HG02981 (cell line): ENCODE measurements around the gene RALGPS1.

Source experiments
- ATAC-seq: cut with Tn5 transposase; IDR thresholded peaks from one replicate; pipeline ENCODE4 v1.9.1; 2021; ENCODE audit warnings: mild to moderate bottlenecking, moderate library complexity; ENCODE audit not compliant: unreplicated experiment

RALGPS1 gene

DNA sequence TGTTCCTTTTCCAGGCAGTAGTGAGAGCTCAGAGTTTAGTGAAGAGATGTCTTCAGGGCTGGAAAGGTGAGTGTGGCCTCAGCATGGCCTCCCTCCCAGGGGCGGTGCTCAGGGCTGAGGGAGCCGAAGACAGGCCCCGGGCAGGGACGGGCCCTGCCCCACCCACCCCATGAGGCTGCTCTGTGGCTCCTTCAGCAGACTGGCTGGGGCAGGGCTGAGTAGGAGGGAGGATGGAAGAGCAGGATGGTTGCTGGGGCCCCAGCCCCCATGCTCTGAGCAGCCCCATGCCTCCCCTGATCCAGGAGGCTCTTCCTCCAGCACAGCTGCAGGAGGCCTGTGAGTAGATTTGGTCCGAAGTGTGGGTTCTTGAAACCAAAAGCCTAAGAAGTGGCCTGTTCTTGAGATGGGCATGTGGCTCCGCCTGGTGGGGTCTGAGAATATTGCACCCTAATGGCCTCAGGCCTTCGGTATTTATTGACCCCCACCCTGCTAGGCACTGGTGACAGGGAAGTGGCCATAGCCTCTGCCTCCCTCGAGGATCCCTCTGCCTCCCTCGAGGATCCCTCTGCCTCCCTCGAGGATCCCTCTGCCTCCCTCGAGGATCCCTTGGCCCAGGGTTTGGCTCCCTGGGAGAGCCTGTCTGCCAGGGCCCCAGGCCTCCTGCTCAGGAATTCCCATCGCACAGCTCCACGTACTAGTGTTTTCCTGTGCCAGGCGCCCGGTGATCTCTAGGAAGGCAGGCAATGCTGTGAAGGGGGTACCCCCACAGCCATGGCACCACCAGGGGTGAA lies 284.6 kb downstream of the RALGPS1 start:
- ATAC-seq: no peak

DNA sequence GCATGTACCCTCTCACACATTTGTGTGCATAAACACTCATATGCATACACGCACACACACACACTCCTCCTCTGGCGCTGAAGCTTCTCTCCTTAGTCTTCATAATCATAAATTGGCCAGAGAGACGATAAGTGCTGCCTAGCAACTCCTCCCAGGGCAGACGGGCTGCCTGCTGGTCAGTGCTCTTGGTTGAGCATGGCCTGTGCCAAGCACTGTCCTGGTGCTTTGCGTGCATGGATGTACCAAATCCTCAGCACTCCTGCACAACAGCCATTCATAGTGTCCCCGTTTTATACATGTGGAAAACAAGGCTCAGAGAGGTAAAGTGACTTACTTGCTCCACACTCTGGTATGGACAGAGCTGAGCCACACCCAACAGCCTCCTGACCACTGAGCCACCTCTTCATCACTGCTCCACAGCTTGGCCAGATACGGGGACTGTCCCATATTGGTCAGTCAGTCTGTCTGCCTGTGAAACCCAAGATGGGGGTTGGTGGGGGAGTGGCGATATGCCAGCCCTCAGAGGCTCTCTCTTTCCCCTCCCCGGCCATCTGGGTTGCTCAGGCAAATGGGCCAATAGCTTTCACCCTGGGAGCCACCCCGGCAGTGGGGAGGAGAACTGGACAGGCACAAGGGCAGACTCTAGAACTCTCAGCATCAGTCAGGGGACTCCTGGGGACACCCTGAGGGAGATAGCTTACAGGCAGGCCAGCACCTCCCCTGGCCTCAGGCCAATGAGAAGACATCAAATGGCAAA lies 285.7 kb downstream of the RALGPS1 start:
- no peak for ATAC-seq

- no peak for ATAC-seq
Observed at GRCh38 chr9:127201071-127201541, 286.5 kb downstream of the RALGPS1 start.

- ATAC-seq: no peak
Observed at GRCh38 chr9:127201731-127202130, 287.1 kb downstream of the RALGPS1 start.

- no peak for ATAC-seq
Observed at GRCh38 chr9:127202461-127203169, 288.0 kb downstream of the RALGPS1 start.

- ATAC-seq: no peak
Observed at GRCh38 chr9:127203681-127204327, 289.2 kb downstream of the RALGPS1 start.

- ATAC-seq: no peak
Observed at GRCh38 chr9:127204771-127205470, 290.3 kb downstream of the RALGPS1 start.

DNA sequence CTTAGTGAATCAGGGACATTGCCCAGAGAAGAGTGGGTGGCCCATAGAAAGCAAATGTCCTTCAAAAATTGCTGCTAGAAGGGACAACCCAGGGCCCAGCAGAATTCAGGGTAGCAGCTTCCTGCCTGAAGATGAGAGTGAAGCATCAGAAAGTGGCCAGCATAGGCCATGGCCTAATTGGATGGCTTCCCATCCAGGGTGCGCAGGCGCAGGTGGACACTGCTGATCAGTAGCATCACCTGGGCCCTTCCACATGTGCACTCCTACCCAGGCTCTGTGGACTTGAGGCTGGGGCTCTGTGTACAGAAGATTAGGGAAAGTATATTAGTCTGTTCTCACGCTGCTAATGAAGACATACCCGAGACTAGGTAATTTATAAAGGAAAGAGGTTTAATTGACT lies 291.4 kb downstream of the RALGPS1 start:
- ATAC-seq: no peak

DNA sequence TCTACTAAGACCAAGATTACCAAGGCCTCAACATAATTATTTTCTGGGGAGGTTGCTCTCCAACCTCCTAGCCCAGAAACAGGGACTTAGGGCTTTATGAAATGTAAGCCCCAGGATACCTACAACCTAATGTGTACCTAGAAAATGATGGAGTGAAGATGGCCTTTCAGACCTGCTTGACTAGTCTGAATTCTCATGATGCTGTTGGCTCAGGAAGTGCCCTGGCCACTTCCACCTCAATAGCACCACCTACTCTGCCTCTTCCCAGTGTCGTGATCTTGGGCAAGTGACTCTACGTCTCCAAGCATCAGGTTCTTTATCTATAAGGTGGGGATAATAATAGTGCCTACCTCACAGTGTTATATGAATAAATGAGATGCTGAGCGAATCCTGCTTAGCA lies 292.1 kb downstream of the RALGPS1 start:
- ATAC-seq: no peak

DNA sequence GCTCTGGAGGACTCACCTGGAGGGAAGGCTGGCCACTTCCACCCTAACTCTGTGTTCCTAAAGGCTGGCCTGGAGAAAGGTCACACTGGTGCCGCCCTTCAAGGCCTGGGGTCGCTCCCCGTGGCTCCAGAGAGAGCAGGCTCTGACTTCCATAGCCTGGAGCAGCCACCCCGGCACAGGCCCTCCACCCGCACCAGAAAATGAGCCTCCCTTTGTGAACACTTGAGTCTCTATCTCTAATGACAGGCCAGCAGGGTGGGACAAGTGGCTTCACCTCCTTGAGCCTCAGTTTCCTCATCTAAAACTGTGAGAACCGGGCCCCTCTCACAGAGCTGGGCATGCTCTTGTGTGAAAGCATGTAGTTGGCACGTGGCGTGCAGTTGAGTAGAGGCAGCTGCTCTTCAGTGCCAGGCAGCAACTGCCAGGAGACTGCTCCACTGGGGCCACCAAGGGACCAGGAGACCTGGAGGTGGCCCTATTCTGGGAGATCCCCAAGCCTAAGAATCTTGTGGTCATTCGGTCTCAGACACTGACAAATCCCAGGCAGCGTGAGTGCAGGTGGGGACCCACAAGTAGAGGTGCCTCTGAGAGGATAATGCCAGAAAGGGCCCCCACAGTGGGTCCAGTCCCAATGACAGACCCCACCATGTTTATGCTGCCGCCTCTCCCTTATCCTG lies 293.3 kb downstream of the RALGPS1 start:
- no peak for ATAC-seq

DNA sequence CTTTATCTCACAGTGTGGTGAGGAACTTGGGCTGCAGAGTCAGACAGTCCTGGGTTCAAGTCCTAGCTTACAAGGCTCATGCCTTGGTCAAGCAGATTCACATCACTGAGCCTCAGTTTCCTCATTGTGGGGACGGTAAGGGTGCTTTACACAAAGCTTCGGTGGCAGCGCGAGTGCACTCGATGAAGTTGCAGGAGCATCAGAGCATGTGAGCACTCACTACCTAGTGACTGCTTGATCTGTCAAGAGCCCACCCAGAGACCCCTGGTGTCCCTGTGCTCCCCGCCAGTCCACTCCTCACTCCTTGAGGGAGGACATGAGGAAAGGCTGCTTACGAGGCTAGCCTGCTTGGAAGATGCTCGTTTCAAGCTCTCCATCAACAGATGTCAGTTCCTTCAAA lies 293.8 kb downstream of the RALGPS1 start:
- no peak for ATAC-seq

GRCh38 chr9:127209220-127209619 lies 294.6 kb downstream of the RALGPS1 start:
- no peak for ATAC-seq

DNA sequence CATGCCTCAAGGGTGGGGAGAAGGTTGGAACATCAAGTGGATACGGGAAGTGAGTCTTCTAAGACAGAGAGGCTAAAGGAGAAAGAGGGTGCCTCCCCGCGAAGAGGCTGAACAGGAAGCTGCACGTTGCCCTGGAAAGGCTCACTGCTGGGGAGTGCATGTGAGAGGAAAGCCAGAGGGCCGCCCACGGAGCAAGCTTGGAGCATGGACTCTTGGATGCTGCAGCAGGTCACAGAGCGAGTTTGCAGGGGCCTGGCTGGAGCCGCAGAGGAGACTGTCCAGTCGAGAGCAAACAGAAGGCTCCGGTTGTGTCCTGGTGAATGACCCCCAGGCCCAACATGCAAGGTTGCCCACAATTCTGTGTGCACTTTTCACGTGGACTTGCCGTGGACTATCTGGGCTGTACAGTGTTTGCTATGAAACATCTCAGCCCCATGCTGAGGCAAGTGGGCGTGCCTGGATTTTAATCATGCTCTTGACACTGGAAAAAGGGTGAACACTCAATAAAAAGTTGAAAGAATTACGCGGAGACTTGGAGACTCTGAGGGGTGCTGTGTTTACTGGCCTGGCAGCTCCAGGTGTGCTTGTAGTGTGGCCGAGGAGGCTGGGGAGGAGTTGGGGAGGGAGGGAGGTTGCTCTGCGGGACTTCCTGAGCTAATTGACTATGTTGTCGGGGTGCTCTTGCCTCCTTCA lies 295.5 kb downstream of the RALGPS1 start:
- ATAC-seq: no peak

GRCh38 chr9:127210851-127211730 lies 296.5 kb downstream of the RALGPS1 start:
- ATAC-seq: no peak

DNA sequence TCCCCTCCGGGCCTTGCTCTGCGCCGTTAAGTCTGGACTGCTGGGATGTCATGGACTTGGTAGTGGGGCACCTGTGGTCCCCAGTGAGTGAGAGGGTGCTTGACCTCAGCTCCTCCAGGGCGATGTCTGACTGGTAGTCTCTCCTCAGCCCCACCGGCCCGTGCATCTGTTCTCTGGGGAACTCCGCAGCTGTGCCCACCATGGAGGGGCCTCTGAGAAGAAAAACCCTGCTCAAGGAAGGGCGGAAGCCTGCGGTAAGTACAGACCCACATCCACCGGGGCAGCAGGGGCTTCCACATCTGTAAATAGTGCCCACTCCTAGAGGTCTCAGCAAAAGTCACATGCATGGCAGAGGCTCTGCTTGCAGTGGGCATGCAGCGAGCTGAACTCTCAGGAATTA lies 297.4 kb downstream of the RALGPS1 start:
- ATAC-seq: no peak

- no peak for ATAC-seq
Observed at GRCh38 chr9:127212453-127212852, 297.9 kb downstream of the RALGPS1 start.

- ATAC-seq: no peak
Observed at GRCh38 chr9:127213859-127214258, 299.3 kb downstream of the RALGPS1 start.
